ACC112 (cell line): ENCODE results near the gene UTP4.

Experiments
- H2AFZ ChIP-seq: fragments of 200-600 bp; sonication (generic); one replicate; pipeline ENCODE4 v1.6.0; 2017; ENCODE audit warnings: antibody characterized with exemption, low read length; ENCODE audit not compliant: unreplicated experiment
- H3K27ac ChIP-seq: fragments of 200-600 bp; sonication (generic); 2 replicates; pipeline ENCODE4 v1.5.1; 2014; ENCODE audit warnings: low read depth, mild to moderate bottlenecking, antibody characterized with exemption, low read length, moderate library complexity
- H3K27me3 ChIP-seq: fragments of 200-600 bp; sonication (generic); 2 replicates; pipeline ENCODE4 v1.6.1; 2014; ENCODE audit warnings: mild to moderate bottlenecking, antibody characterized with exemption, low read length, moderate library complexity, mixed read lengths; ENCODE audit not compliant: insufficient read depth
- H3K36me3 ChIP-seq: fragments of 200-600 bp; sonication (generic); 2 replicates; pipeline ENCODE4 v1.6.1; 2016; ENCODE audit warnings: mild to moderate bottlenecking, antibody characterized with exemption, low read length, moderate library complexity, mixed read lengths; ENCODE audit not compliant: insufficient read depth
- H3K4me1 ChIP-seq: fragments of 200-600 bp; sonication (generic); one replicate; pipeline ENCODE4 v1.6.1; 2016; ENCODE audit warnings: low read length, mixed read lengths; ENCODE audit not compliant: insufficient read depth, unreplicated experiment, control insufficient read depth
- H3K4me3 ChIP-seq: fragments of 200-600 bp; sonication (generic); 2 replicates; pipeline ENCODE4 v1.5.1; 2014; ENCODE audit warnings: mild to moderate bottlenecking, low read depth, low read length
- H3K79me2 ChIP-seq: fragments of 200-600 bp; sonication (generic); one replicate; pipeline ENCODE4 v1.6.0; 2016; ENCODE audit warnings: low read length; ENCODE audit not compliant: control insufficient read depth, unreplicated experiment, insufficient read depth

Gene UTP4

DNA sequence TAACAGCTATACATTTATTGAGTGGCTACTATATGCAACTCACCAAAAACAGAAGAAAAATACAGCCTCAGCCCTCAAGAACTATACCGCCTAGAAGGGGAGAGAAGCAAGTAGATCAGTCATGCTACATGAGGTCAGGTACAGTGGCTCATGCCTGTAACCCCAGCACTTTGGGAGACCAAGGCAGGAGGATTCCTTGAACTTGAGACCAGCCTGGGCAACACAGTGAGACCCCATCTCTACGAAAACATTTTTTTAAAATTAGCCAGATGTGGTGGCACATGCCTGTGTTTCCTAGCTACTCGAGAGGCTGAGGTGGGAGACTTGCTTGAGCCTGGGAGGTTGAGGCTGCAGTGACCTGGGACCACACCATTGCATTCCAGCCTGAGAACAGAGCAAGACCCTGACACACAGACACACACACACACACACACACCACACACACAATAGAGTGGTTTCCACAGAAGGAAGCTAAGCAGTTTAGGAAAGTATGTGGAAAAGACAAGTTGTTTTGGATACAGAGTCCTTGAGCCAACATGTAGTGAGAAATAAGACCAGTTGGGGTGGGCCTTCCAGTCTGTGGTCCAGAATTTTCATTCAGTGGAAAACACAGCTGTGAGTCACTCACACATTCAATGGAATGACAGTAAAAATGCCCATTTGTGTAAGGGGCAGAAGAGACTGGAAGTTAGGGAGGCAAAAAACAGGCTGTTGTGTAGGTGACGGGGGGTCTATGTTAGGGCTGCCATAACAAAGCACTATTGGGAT lies 43.8 kb downstream of the UTP4 start:
- Histone ChIP-seq H3K36me3 (no peaks in the 10 kb centered on the region; the same call in 1 of the 2 replicates), H3K27ac (no peak overlapping the region), H2AFZ (no peak overlapping the region), H3K27me3 (no peaks in the 10 kb centered on the region), H3K4me3 (no peak overlapping the region), H3K79me2 (no peaks in the 10 kb centered on the region), H3K4me1 (peaks cover 43% of the 10 kb centered on the region)

GRCh38 chr16:69179328-69180010 lies 47.0 kb downstream of the UTP4 start:
- Histone ChIP-seq H3K27ac (peak overlapping the region; percentile 19), H3K4me3 (no peak overlapping the region), H3K36me3 (no peaks in the 10 kb centered on the region; the same call in 1 of the 2 replicates), H3K79me2 (no peaks in the 10 kb centered on the region), H2AFZ (no peak overlapping the region), H3K4me1 (peaks cover 28% of the 10 kb centered on the region), H3K27me3 (no peaks in the 10 kb centered on the region)

GRCh38 chr16:69180011-69180338 lies 47.5 kb downstream of the UTP4 start:
- H2AFZ ChIP-seq = no peak overlapping the region
- no peaks in the 10 kb centered on the region for H3K27me3 ChIP-seq
- no peak overlapping the region for H3K4me3 ChIP-seq
- H3K27ac ChIP-seq = no peak overlapping the region; the same call in 1 of the 2 replicates
- no peaks in the 10 kb centered on the region for H3K79me2 ChIP-seq
- H3K4me1 ChIP-seq = peaks cover 27% of the 10 kb centered on the region
- H3K36me3 ChIP-seq = no peaks in the 10 kb centered on the region; the same call in 1 of the 2 replicates

DNA sequence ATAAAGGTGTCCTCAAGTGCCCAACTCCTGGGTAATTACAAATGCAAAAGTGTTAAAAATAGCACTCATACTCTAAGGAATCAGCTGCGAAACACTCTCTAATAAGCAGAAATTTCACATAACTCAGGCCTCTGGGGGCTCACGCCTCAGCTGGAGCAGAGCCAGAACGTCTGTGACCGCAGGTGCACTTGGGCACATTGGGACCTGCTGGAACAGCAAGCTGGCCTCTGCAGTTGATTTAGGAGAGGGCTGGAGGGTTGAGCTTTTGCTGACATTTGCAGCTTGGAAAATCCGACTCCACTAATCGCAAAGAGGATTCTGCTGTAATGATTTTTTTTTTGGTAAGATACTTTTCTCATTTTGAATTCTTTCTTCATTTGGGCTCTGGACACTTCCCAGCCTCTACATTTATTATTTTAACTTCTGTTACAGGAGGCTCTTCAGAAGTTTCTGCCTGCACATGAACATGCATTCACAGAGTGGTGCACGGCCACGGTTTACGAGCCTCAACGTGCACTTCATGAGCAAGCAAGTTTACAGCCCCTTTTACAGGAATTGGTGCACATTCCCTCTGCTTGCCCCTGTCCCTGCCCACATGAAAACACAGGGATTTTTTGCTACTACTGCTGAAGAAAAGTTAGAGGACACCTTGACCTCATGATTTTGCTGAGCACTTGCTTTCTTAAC lies 50.4 kb downstream of the UTP4 start:
- H3K36me3 ChIP-seq = no peaks in the 10 kb centered on the region
- no peaks in the 10 kb centered on the region for H3K27me3 ChIP-seq
- no peak overlapping the region for H2AFZ ChIP-seq
- peaks cover 28% of the 10 kb centered on the region for H3K4me1 ChIP-seq
- H3K79me2 ChIP-seq = peaks cover 3% of the 10 kb centered on the region
- H3K27ac ChIP-seq = no peak overlapping the region
- no peak overlapping the region for H3K4me3 ChIP-seq

- Histone ChIP-seq H3K27me3 (no peaks in the 10 kb centered on the region), H3K27ac (peak within 1 kb of the TSS; percentile 46; the same call in 1 of the 2 replicates), H3K79me2 (peaks cover 38% of the 10 kb centered on the region), H3K36me3 (no peaks in the 10 kb centered on the region), H3K4me1 (peaks cover 32% of the 10 kb centered on the region), H2AFZ (peak within 1 kb of the TSS; percentile 71), H3K4me3 (peak within 1 kb of the TSS; percentile 89)
Measured at GRCh38 chr16:69186642-69187445, 54.4 kb downstream of the UTP4 start, which contains the start of gene SNTB2. Gene SNTB2, plus strand, starts transcription at chr16:69187164. Its CDS starts 3 bp downstream, at chr16:69187167.

DNA sequence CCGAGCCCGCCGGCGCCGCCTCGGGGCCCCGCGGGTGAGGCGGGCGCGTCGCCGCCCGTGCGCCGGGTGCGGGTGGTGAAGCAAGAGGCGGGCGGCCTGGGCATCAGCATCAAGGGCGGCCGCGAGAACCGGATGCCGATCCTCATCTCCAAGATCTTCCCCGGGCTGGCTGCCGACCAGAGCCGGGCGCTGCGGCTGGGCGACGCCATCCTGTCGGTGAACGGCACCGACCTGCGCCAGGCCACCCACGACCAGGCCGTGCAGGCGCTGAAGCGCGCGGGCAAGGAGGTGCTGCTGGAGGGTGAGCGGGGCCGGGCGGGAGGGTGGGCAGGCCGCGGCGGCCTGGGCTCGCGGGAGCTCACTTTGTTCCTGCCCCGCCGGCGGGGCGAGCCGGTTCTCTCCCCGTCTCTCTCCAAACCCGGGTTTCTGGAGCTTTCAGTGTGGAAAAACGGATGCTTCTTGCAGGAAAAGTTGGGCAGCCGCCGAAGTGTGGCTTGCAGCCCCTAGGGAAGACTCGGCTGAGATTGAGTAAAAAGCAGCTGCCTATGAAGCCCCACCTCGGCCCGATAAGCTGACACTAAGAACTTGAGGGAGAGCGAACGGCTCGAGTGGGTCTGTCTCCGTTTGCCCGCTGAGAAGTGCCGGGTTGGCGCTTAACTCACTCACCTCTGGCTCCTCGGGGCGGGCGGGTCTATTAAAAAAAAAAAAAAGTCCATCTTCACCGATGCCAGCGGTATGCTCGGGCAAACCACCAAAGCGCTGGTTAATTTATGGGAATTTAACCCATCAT lies 55.2 kb downstream of the UTP4 start:
- Histone ChIP-seq H3K4me1 (peaks cover 36% of the 10 kb centered on the region), H3K79me2 (peaks cover 46% of the 10 kb centered on the region), H2AFZ (peak overlapping the region; percentile 50), H3K27ac (no peak overlapping the region), H3K4me3 (peak overlapping the region; percentile 89), H3K27me3 (no peaks in the 10 kb centered on the region), H3K36me3 (no peaks in the 10 kb centered on the region)

DNA sequence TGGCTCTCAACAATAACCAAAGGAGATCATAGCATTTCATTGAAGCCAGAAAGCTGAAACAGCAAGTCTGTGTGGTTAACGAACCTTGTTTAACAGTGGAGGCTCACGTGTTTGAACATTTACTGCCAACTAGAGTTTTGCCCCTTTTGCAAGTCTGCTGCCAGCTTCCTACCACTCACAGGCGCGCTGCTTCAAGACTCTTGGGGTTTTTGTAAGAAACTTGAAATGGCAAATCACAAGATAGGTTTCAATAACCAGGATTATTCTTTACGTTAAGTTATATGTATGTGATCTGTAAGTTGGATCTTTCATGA lies 55.7 kb downstream of the UTP4 start:
- Histone ChIP-seq H3K27ac (no peak overlapping the region), H3K79me2 (peaks cover 50% of the 10 kb centered on the region), H3K4me1 (peaks cover 36% of the 10 kb centered on the region), H2AFZ (no peak overlapping the region), H3K4me3 (peak overlapping the region; percentile 89), H3K36me3 (no peaks in the 10 kb centered on the region), H3K27me3 (no peaks in the 10 kb centered on the region)

- Histone ChIP-seq H2AFZ (no peak overlapping the region), H3K27me3 (no peaks in the 10 kb centered on the region), H3K4me3 (peak overlapping the region; percentile 89), H3K27ac (no peak overlapping the region), H3K4me1 (peaks cover 37% of the 10 kb centered on the region), H3K36me3 (no peaks in the 10 kb centered on the region), H3K79me2 (peaks cover 53% of the 10 kb centered on the region)
Measured at GRCh38 chr16:69188716-69189115, 56.3 kb downstream of the UTP4 start.

DNA sequence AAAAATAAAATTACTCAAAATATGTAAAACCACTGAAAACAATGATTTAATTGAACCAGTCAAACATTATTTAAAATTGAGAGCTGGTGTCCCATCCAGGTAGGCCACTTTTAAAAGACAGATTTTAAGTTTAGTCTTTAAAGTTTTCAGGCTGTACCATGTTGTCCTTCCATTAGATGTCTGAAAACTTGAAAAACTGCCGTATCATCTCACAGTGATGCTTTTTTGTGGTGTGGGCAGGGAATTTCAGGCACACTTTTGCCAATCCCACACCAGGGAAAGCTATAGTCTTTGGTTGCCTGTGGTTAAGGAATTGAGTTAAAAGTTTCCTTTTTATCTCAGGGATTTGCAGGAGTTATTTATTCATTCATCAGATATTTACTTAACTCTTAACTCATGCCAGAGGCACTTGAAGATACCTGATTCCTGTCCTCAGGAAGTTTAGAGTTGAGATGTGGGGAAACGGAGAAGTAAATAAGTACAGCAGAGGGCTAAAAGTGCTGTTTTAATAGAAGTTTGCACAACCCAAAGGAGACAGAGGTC lies 57.7 kb downstream of the UTP4 start:
- no peaks in the 10 kb centered on the region for H3K36me3 ChIP-seq
- peaks cover 64% of the 10 kb centered on the region for H3K79me2 ChIP-seq
- peak overlapping the region; percentile 89; the same call in 1 of the 2 replicates for H3K4me3 ChIP-seq
- no peaks in the 10 kb centered on the region for H3K27me3 ChIP-seq
- no peak overlapping the region for H2AFZ ChIP-seq
- H3K27ac ChIP-seq = no peak overlapping the region
- peaks cover 46% of the 10 kb centered on the region for H3K4me1 ChIP-seq
